ENCODE measurements around the gene GSS.

GSS gene

DNA sequence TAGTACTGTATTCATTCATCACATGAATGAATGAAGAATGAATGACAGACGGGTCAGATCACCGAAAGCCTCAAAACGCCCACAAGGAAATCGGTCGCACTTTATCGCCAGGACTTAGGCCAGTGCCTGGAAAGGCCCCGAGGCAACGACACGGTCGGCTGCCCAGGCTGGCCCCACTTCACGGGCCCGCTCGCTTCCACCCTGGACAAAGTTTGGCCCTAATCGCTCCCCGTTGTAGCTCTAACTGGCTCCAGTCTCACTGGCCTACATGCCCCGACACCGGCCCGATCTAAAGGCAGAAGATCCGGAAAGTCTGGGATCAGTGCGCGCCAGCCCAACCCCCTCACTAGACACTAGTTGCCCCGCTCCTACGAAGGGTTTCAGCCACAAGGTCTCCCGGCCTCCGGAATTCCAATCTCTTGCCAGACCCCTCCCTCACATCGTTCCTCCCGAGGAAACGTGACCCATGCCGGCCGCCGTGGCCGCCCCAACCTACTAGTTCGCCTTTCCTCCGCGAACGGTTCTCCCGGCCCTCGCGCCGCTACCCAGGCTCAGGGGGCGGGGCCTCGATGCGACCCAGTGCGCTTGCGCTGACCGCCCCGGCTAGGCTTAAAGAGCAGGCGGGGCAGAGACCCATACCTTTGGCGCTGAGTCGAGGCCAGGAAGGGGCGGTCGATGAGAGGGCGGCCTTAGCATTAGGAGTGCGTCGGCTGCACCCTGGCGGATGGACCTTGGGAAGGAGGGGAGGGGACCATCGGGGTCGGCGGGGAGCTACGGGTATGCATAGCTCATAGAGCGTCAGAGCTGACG, at the start of gene GSS, which contains the start of gene MYH7B:
GSS (minus strand) TSS at position 576 of the 810 bp plus-strand sequence. CDS start 3,954 bp downstream, outside the sequence.
MYH7B (plus strand) TSS at position 638 of the 810 bp plus-strand sequence. CDS start 22,138 bp downstream, outside the sequence.
- DNase-seq = peak; percentile 96 to 98 (median 97)

DNA sequence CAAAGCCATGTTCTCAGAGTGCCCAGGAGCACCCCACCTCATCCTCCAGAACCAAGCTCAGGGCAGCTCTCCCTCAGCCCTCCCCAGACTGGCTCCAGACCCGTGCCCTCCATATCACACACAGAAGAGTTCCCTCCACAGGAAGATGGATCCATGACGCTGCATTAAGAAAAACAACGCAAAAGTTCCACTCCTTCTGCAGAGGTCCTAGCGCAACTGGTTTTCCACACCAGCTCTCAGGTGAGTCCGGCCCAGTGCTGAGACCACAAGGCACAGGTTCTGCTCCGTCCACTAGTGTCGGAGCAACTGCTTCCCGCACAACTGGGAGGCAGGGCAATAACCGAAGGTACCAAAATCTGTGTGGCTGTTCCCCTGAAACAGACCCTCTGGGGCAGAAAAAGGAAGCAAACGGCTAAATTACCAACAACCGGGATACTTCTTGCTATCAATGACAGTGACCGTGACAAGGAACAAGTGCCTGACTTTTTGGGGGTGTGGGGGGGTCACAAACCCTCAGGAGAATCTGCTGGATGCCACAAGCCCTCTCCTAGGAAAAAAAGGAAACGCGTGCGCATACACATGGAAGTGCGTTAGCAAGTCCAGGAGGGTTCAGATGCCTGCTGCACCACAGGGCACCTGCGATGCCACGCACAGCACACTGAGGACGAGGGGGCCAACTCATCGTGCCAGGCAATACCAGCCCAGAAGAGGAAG, 49.3 kb upstream of the GSS start:
- DNase-seq = no peak

DNA sequence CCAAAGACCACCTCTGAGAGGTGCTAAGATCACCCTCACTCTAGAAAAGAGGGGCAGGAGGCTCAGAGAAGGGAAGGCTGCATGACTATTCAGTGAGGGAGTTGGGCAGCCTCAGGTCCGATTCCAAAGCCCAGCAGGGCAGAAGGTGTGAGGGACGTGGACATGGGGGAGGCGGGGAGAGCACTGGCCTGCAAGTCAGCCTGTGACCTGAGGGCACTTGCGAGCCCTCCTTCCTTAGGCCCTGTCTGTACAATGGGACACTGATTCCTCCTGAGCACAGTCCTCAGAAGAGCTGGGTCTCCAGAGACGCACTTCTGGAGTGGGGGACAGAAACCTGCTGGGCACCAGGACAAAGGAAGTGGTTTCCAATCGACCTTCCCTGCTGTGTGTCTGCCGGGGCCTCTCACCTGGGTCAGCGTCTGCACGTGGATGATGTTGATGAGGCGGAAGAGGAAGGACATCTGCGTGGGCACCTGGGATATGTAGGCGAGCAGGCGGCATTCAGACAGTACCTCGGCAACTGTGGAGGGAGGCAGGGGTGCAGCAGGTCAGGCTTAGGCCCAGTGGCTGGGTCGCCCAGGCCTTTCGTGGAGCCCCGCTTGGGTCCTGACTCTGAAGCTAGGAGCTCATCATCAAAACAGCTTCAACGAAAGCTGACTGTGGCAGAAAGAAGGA, 48.6 kb upstream of the GSS start:
- no peak for DNase-seq

DNA sequence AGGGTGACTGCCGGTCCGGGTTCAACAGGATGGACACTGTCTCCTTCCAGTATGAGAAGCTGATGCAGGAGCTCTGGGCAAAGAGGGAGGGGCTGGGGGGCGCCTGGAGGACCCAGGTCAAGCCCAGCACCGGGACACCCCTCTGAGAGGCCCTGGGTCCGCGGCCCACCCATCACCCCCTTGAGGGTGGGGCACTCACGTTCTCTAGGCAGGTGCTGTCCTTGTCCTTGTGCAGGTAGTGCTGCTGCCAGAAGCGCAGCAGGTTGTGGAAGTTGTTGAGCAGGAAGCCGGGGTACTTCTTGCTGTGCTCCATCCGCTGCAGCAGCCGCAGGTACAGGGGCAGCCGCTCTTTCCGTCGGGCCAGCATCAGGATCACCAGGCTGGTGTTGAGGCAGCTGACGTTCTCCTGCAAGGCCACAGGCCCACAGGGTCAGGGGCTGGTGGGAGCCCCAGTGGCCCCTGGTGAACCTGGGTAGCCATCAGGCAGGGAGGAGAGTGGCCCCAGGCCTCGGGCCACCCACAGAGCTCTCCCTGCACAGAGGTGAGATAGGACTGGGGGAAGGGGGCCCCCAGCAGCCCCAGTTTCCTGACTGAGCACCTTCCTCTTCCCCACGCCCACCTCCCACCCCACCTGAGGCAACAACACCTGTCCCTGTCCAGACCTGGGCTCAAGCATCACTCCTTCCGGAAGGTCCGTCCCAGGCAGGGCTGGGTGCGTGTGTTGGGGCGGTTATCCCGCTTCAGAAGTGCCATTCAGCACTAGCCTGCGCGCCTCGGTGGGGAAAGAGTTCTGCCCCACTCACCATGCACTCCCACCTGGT, 47.8 kb upstream of the GSS start:
- no peak for DNase-seq

DNA sequence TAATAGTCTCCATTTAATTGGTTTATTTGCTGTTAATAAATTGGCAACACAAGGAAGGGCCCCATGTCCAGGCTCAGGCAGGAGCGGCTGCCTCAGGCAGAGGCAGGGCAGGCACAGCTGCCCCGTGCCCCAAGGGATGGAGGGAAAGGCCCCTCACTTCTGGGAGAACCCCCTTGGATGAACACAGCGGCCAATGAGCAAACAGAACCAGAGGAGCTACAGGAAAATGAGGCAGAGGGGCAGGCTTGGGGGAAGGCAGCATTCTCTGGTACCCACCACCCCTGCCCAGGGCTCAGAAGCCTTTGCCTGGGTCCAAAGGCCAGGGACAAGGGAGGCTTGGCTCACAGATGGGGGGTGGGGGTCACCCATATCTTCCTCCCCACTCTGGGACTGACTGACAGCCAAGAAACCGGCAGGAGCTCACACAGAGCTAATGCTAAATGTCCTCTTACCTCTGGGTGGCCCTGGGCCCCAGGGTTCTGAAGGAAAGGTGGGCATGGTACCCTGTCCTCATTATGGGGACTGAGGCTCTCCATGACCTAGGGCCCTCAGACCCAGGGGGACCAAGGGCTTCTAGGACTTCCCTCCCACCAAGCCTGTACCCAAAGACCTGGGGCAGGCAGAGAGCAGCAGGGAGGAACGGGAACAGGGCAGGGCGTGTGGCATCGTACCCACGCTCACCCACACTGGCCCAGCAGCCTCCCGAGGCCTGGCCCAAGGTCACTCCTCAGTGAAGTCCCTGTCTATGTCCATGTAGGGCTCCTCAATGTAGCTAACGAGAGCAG, 47.0 kb upstream of the GSS start:
- DNase-seq = no peak

DNA sequence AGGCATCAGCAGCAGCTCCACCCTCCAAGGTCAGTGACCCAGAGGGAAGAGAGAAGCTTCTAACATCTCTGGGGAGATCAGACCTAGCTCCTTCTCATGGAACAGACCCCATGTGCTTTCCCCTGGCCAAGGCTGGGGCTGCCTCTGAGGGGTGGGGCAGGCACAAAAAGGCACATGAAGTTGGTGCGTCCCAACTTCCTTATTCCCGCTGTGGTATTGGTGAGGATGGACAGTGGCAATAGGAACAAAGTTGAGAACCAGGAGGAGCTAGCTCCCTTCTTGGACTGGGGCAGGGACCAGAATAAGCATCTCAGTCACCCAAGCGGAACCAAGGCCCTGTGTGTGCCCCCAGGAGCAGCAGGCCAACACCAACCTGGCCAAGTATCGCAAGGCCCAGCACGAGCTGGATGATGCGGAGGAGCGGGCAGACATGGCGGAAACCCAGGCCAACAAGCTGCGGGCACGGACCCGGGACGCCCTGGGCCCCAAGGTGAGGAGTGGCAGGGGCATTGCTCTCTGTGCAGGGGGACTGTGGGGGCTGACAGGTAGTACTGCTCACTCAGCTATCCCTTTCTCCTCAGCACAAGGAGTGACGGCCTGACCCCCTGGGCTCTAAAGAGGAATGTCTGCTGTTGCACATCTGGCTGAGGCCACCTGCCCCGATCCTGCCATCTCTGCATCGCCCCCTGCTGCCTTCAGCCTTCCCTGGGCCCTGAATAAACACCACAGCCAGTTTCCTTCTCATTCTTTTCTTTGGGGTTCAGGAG, 46.2 kb upstream of the GSS start:
- DNase-seq = no peak

DNA sequence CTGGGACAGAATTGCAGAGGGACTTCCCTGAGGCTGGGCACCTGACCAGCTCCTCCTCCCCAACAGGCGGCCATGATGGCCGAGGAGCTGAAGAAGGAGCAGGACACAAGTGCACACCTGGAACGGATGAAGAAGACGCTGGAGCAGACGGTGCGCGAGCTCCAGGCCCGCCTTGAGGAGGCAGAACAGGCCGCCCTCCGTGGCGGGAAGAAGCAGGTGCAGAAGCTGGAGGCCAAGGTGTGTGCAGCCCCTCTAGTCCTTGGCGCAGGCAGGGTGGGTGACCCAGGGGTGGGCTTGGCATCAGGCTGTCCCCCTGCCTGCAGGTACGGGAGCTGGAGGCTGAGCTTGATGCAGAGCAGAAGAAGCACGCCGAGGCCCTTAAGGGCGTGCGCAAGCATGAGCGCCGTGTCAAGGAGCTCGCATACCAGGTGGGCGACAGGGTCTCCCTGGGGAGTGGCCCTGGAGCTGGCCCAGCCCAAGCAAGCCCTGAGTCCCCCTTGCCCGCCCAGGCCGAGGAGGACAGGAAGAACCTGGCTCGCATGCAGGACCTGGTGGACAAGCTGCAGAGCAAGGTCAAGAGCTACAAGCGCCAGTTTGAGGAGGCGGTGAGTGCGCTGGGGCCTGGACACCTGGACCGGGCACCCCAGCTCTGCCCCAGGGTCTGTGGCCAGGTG, 45.5 kb upstream of the GSS start:
- no peak for DNase-seq

DNA sequence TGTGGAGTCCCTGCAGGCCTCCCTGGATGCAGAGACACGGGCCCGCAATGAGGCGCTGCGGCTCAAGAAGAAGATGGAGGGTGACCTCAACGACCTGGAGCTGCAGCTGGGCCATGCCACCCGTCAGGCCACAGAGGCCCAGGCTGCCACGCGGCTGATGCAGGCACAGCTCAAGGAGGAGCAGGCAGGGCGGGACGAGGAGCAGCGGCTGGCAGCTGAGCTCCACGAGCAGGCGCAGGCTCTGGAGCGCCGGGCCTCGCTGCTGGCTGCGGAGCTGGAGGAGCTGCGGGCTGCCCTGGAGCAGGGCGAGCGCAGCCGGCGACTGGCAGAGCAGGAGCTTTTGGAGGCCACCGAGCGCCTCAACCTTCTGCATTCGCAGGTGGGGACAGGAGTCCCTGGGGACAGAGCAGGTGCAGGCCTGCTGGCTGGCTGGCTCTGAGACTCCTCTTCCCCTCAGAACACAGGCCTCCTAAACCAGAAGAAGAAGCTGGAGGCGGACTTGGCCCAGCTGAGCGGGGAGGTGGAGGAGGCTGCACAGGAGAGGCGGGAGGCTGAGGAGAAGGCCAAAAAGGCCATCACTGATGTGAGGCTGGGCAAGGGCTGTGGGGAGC, 44.8 kb upstream of the GSS start:
- DNase-seq = no peak

DNA sequence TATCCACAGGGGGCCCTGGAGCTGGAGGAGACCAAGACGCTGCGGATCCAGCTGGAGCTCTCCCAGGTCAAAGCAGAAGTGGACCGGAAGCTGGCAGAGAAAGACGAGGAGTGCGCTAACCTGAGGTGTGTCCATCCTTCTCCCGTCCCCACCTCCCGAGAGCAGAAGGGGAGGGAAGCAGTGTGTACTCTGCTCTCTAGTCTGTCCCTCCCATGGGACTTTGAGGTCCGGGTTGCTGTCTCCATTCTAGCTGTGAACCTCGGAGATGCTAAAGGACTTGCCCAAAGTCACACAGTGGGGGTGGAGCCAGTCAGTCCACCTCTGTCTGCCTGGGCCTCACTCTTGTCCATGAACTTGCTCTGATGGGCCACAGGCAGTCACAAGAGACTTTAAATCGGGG, 44.2 kb upstream of the GSS start:
- DNase-seq = no peak

DNA sequence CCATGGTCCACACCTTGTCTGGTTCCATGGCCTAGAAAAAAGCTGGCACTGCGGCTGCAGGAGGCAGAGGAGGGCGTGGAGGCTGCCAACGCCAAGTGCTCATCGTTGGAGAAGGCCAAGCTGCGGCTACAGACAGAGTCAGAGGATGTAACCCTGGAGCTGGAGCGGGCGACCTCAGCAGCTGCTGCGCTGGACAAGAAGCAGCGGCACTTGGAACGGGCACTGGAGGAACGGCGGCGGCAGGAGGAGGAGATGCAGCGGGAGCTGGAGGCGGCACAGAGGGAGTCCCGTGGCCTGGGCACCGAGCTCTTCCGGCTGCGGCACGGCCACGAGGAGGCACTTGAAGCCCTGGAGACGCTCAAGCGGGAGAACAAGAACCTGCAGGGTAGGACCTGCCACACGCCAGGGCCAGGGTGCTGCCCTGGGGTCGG, 43.4 kb upstream of the GSS start:
- DNase-seq = no peak

DNA sequence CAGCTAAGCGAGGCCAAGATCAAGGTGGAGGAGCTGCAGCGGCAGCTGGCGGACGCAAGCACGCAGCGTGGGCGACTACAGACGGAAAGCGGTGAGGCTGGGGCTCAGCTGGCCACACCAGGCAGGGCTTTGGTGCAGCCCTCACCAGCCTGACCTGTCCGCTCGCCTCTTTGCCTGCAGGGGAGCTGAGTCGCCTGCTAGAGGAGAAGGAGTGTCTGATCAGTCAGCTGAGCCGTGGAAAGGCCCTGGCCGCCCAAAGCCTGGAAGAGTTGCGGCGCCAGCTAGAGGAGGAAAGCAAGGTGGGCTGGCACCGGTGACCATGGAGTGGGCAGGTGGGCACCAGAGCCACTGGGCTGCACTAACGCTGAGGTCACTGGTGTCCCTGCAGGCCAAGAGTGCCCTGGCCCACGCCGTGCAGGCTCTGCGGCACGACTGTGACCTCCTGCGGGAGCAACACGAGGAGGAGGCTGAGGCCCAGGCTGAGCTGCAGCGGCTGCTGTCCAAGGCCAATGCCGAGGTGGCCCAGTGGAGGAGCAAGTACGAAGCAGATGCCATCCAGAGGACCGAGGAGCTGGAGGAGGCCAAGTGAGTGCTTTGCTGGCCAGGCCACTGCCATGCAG, 42.8 kb upstream of the GSS start:
- no peak for DNase-seq

DNA sequence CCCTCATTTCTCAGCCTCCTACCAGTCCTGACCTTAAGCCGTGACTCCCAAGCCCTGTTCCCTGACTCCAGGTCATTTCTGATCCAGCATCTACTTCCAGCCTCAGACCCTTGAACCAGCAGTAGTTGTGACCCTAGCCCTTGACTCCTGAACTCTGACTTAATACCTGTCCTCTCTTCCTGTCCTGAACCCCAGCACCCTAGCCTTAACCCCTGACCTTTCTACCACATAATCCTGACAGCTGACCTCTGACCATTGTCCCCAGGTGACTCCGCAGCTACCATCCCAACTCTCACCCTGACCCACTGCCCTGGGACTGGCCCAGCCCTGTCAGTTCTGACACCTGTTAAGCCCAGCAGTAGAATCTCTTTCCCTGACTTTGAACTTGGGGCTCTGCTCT, 42.2 kb upstream of the GSS start:
- DNase-seq = no peak

DNA sequence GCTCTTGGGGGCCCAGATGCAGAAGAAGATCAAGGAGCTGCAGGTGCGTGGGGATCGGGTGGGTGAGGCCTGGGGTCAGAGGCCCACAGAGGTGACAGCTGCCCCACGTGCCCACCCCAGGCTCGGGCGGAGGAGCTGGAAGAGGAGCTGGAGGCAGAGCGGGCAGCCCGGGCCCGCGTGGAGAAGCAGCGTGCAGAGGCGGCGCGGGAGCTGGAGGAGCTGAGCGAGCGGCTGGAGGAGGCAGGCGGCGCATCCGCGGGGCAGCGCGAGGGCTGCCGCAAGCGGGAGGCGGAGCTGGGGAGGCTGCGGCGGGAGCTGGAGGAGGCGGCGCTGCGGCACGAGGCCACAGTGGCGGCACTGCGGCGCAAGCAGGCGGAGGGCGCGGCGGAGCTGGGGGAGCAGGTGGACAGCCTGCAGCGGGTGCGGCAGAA, 41.5 kb upstream of the GSS start:
- DNase-seq = no peak

DNA sequence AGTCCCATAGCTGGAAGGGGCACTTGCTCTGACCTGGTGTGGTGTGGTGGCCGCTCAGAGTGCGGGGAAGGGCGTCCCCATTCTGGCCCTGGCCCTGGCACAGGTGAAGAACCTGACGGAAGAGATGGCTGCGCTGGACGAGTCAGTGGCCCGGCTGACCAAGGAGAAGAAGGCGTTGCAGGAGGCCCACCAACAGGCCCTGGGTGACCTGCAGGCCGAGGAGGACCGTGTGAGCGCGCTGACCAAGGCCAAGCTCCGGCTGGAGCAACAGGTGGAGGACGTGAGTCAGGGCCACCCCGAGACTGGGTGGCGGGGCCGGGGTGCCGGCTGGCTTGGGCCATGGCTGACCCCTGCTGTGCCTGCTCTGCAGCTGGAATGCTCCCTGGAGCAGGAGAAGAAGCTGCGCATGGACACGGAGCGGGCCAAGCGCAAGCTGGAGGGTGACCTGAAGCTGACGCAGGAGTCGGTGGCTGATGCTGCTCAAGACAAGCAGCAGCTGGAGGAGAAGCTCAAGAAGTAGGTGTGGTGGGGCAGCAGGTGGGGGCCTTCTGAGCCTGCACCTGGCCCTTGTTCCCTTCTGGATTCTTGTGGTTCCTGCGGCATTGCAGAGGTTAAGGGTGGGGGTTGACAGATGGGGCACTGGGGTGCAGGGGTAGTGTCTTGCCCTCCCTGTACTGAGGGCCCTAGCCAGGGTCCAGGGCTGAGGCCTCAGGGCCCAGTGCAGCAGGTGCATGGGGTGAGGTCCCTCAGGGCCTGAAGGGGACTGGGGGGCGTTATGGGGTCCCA, 40.8 kb upstream of the GSS start:
- DNase-seq = no peak

DNA sequence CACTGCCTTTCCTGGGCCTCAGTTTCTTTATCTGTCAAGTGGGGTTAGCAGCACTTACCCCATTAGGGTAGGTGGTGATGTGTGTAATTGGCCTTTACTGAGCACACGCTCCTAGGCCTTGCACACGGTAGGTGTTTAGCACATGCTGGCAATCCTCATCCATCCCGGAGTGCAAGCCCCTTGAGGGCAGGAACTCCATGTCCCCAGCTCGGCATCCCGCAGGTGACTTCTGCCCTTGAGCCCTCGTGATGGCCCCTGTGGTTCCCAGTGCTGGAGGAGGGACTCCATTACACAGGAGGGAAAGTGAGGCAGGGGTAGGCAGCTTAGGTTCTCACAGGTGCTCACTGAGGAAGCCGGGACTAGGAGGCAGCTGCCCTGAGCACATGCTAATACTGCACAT, 40.1 kb upstream of the GSS start:
- no peak for DNase-seq

DNA sequence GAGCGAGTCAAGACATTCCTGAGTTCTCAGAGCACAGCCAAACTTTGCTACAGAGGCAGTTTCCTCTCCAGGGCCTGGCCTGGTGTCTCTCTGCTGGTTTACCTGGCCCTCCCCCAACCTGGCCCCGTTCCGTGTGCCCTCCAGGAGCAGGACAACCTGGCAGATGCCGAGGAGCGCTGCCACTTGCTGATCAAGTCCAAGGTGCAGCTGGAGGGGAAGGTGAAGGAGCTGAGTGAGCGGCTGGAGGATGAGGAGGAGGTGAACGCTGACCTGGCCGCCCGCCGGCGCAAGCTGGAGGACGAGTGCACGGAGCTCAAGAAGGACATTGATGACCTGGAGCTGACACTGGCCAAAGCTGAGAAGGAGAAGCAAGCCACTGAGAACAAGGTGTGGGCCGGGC, 39.6 kb upstream of the GSS start:
- no peak for DNase-seq

DNA sequence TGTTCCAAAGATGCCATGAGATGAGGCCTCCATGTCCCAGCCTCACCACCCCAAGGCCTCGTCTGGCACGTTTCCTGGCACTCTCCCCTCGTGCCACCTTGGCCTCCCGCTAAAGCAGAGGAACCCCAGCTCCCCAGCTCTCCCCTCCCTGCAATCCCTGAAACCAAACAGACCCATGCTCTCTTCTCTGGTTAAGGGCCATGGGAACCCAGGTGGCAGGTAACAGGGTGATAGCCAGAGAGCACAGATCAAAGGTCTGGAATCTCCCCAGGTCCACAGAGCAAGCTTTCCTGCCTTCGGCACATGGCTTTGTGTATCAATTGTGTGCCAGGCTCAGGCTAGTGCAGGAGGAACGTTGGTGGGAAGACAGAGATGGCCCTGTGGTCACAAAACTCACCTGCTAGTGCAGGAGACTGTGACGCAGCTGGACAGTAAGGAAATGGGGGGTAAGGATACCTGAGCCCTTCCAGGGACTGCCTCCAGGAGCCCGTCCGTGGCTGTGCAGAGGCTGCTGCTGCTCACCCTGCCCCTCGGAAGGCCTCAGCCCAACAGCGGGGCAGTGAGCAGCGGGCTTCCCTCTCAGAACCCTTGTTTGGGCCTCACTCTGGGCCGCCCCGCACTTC, 39.0 kb upstream of the GSS start:
- no peak for DNase-seq

DNA sequence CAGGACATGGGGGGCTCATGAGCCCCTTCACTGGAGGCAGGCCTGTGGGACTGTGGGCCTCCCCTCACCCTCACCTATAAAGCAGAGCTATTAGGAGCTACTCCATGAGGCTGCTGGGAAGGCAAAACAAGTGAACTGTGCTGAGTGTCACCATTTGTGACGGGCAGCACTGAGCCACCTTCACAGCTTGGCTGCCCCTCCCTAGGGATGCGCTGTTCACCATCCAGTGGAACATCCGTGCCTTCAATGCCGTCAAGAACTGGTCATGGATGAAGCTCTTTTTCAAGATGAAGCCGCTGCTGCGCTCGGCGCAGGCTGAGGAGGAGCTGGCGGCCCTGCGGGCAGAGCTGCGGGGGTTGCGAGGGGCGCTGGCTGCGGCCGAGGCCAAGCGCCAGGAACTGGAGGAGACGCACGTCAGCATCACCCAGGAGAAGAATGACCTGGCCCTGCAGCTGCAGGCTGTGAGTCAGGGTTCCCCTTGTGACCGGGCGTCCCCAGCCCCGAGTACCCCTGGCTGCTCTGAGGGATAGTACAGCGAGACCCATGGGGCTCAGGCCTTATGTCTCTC, 38.4 kb upstream of the GSS start:
- DNase-seq = no peak

Data from suppressor macrophage treated with lipopolysaccharide for 1 hour (primary cell).